ENCODE measurements around the gene CCDC32.
A peak's percentile ranks its signal among the peaks of the same experiment; 100 is the strongest.

CCDC32 gene

GRCh38 chr15:40511472-40512133, 53.2 kb downstream of the CCDC32 start:
- DNase-seq = no peak

DNA sequence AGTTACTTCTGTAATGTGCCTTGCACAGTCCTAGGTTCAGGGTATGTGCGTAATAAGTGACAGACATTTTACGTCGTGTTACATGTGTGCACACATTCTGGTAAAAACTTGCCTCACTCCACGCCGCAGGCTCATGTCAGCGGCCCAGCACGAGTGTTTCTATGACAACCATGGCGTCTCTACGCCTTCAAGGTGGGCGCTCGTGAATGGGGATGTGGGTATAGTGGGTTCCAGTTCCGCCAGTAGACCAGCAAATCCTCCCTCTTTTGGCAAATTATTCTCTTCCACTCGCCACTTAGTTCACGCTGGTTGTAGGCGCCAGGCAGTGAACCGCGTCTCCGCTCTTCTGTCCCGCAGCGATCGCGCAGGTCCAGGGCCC, 53.8 kb downstream of the CCDC32 start:
- no peak for DNase-seq

- DNase-seq = no peak
These were observed 54.6 kb downstream of the CCDC32 start for GRCh38 chr15:40510201-40510600.

DNA sequence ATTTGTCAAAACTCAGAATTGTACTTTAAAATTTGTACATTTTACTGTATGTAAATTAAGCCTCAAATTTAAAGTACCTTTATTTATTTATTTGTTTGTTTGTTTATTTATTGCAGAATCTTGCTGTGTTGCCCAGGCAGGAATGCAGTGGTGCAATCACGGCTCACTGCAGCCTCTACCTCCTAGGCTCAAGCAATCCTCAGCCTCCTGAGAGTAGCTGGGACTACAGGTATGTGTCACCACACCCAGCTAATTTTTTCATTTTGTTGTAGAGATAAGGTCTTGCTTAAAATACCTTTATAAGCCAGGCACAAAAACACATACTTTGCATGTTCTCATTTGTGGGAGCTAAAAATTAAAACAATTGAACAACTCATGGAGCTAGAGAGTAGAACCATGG, 56.6 kb downstream of the CCDC32 start:
- no peak for DNase-seq

DNA sequence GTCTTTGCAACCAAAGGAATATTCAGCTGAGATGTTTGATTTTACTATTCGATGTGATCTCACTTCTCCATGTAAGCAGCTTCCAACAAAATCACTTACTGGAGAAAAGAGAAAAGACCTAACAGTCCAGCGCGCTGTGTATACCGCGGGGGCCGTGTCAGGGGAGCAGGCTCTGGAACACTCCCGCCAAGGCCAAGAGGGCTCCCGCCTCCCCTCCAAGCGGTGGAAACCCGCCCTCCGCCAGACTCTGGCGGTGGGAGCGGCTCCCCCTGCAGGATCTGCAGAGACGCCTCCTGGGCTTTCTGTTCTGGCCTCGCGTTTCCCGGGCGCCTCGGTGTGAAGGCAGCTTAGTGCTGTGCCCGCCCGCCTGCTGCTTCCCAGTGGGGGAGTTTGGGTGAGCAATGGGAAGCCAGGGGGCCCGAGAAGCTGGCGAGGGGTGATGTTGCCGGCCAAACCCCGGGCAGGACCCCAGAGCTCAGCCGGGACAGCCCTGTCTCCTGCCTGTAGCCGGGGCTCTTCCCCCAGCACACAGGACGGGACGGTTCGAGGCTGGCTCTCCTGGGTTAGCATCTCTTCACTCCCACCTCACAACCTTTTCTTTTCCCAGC, 57.8 kb downstream of the CCDC32 start:
- peak; percentile 34 for DNase-seq

Data from activated gamma-delta T cell (primary cell).